DND-41 (cell line): Measurements from ENCODE around the gene WDFY3.
"Not testable (repeated sequence)": the region's sequence is repeated elsewhere in the genome, so short reads cannot be mapped to it uniquely, and the experiment has no call there.

Source experiments
- EZH2 ChIP-seq: IDR thresholded peaks from 3 replicates; pipeline ENCODE4 v1.6.1; 2012; ENCODE audit warnings: borderline replicate concordance, low read depth, mild to moderate bottlenecking, moderate library complexity, low read length, inconsistent platforms; ENCODE audit not compliant: severe bottlenecking
- TF ChIP-seq, protein P1 (sequence below): IDR thresholded peaks from 2 replicates; pipeline ENCODE4 v1.5.1; 2012; ENCODE audit warnings: borderline replicate concordance, low read length, moderate library complexity, mild to moderate bottlenecking; ENCODE audit not compliant: poor library complexity, severe bottlenecking; ENCODE audit errors: extremely low read depth

GRCh38 chr4:84682661-84683060, 283.8 kb downstream of the WDFY3 start:
- TF ChIP-seq, protein P1, sequence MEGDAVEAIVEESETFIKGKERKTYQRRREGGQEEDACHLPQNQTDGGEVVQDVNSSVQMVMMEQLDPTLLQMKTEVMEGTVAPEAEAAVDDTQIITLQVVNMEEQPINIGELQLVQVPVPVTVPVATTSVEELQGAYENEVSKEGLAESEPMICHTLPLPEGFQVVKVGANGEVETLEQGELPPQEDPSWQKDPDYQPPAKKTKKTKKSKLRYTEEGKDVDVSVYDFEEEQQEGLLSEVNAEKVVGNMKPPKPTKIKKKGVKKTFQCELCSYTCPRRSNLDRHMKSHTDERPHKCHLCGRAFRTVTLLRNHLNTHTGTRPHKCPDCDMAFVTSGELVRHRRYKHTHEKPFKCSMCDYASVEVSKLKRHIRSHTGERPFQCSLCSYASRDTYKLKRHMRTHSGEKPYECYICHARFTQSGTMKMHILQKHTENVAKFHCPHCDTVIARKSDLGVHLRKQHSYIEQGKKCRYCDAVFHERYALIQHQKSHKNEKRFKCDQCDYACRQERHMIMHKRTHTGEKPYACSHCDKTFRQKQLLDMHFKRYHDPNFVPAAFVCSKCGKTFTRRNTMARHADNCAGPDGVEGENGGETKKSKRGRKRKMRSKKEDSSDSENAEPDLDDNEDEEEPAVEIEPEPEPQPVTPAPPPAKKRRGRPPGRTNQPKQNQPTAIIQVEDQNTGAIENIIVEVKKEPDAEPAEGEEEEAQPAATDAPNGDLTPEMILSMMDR: not testable (repeated sequence)
- TF ChIP-seq EZH2: not testable (repeated sequence)
